IPS DF 4.7 (cell line): ENCODE measurements around the gene PPP3CA.

Source experiments
- DNase-seq: peaks from one replicate; pipeline ENCODE4 v3.0.0-alpha.2; 2013; ENCODE audit warnings: low spot score; ENCODE audit errors: extremely low read depth

The PPP3CA gene

GRCh38 chr4:101288365-101289145 lies 58.8 kb downstream of the PPP3CA start:
- DNase-seq = no peak

GRCh38 chr4:101287324-101287723 lies 60.0 kb downstream of the PPP3CA start:
- DNase-seq = no peak

GRCh38 chr4:101286663-101287062 lies 60.7 kb downstream of the PPP3CA start:
- no peak for DNase-seq

- DNase-seq = no peak
Measured at GRCh38 chr4:101285985-101286384, 61.3 kb downstream of the PPP3CA start.

GRCh38 chr4:101284546-101284945 lies 62.8 kb downstream of the PPP3CA start:
- DNase-seq = no peak

GRCh38 chr4:101283434-101283833 lies 63.9 kb downstream of the PPP3CA start:
- no peak for DNase-seq

- peak; percentile 71 for DNase-seq
Measured at GRCh38 chr4:101282076-101282844, 65.1 kb downstream of the PPP3CA start.

GRCh38 chr4:101280866-101281600 lies 66.3 kb downstream of the PPP3CA start:
- no peak for DNase-seq

GRCh38 chr4:101279377-101279871 lies 67.9 kb downstream of the PPP3CA start:
- DNase-seq = no peak

GRCh38 chr4:101277671-101278070 lies 69.7 kb downstream of the PPP3CA start:
- no peak for DNase-seq

GRCh38 chr4:101276661-101277060 lies 70.7 kb downstream of the PPP3CA start:
- no peak for DNase-seq

GRCh38 chr4:101274888-101275752 lies 72.2 kb downstream of the PPP3CA start:
- no peak for DNase-seq

- DNase-seq = no peak
Measured at GRCh38 chr4:101271516-101271915, 75.8 kb downstream of the PPP3CA start.

GRCh38 chr4:101269682-101270081 lies 77.6 kb downstream of the PPP3CA start:
- no peak for DNase-seq

- no peak for DNase-seq
Measured at GRCh38 chr4:101265816-101266172, 81.5 kb downstream of the PPP3CA start.

- no peak for DNase-seq
Measured at GRCh38 chr4:101264993-101265815, 82.1 kb downstream of the PPP3CA start.

- no peak for DNase-seq
Measured at GRCh38 chr4:101264512-101264911, 82.8 kb downstream of the PPP3CA start.

GRCh38 chr4:101262683-101263082 lies 84.6 kb downstream of the PPP3CA start:
- DNase-seq = no peak

GRCh38 chr4:101259876-101260275 lies 87.5 kb downstream of the PPP3CA start:
- no peak for DNase-seq

- no peak for DNase-seq
Measured at GRCh38 chr4:101258883-101259282, 88.4 kb downstream of the PPP3CA start.
